ENCODE results near the gene UBE2G2. TPM values are rescaled to one million over a fixed set of nuclear protein-coding genes. Genes with fewer than 3 reads are reported as not detected.

UBE2G2 gene
- polyA plus RNA-seq, 1 donor from 2014 or later, result 127 TPM

- H3K9me3 ChIP-seq (ENCODE audit: low read length), result no peaks in the 10 kb centered on the region
- H3K4me3 ChIP-seq (ENCODE audit: low read length), result no peak overlapping the region
- H3K9ac ChIP-seq (ENCODE audit: low read length), result no peak overlapping the region
- no peaks in the 10 kb centered on the region for H3K36me3 ChIP-seq (ENCODE audit: insufficient read depth, low read length)
- no peaks in the 10 kb centered on the region for H3K27me3 ChIP-seq (ENCODE audit: insufficient read depth, low read depth, low read length)
- no peaks in the 10 kb centered on the region for H3K9me2 ChIP-seq (ENCODE audit: insufficient read depth, low read length)
- H3K79me2 ChIP-seq (replicated peaks; ENCODE audit: insufficient read depth, low read length), result no peaks in the 10 kb centered on the region
- TF ChIP-seq EZH2 (IDR thresholded peaks at IDR 0.05; ENCODE audit: borderline replicate concordance, insufficient read depth, low read length, poor library complexity, severe bottlenecking) (no peak), MXI1 (conservative IDR thresholded peaks at IDR 0.05; ENCODE audit: poor library complexity, severe bottlenecking) (no peak), EP300 (conservative IDR thresholded peaks at IDR 0.05; ENCODE audit: poor library complexity, severe bottlenecking) (no peak), REST (IDR thresholded peaks at IDR 0.05; ENCODE audit: borderline replicate concordance) (no peak), CTCF (IDR thresholded peaks at IDR 0.05; ENCODE audit: poor library complexity, severe bottlenecking) (no peak), POLR2AphosphoS5 (IDR thresholded peaks at IDR 0.05) (no peak), RAD21 (conservative IDR thresholded peaks at IDR 0.05) (no peak), SMC3 (conservative IDR thresholded peaks at IDR 0.05; ENCODE audit: poor library complexity) (no peak), TAF1 (IDR thresholded peaks at IDR 0.05; ENCODE audit: low read depth) (no peak)
- H3K27ac ChIP-seq (ENCODE audit: low read length), result no peak overlapping the region
- no peak overlapping the region for H3K4me2 ChIP-seq (ENCODE audit: low read length)
- H2AFZ ChIP-seq (ENCODE audit: low read depth, low read length), result no peak overlapping the region
- H4K20me1 ChIP-seq (ENCODE audit: insufficient read depth), result no peaks in the 10 kb centered on the region
- no peaks in the 10 kb centered on the region for H3F3A ChIP-seq (ENCODE audit: insufficient read depth, low read length, poor library complexity, severe bottlenecking)
Observed at GRCh38 chr21:44844256-44844655, 42.6 kb upstream of the UBE2G2 start.

GRCh38 chr21:44842721-44843445, 41.3 kb upstream of the UBE2G2 start:
- H3K27me3 ChIP-seq (ENCODE audit: insufficient read depth, low read depth, low read length), result no peaks in the 10 kb centered on the region

More at GRCh38 chr21:44842721-44843445, 41.3 kb upstream of the UBE2G2 start:
- H3K79me2 ChIP-seq (replicated peaks; ENCODE audit: insufficient read depth, low read length), result no peaks in the 10 kb centered on the region
- no peak overlapping the region for H3K9ac ChIP-seq (ENCODE audit: low read length)
- no peaks in the 10 kb centered on the region for H3K36me3 ChIP-seq (ENCODE audit: insufficient read depth, low read length)
- no peaks in the 10 kb centered on the region for H3K9me3 ChIP-seq (ENCODE audit: low read length)
- H4K20me1 ChIP-seq (ENCODE audit: insufficient read depth), result no peaks in the 10 kb centered on the region
- no peak overlapping the region for H3K4me3 ChIP-seq (ENCODE audit: low read length)
- H3K9me2 ChIP-seq (ENCODE audit: insufficient read depth, low read length), result no peaks in the 10 kb centered on the region
- H3F3A ChIP-seq (ENCODE audit: insufficient read depth, low read length, poor library complexity, severe bottlenecking), result no peaks in the 10 kb centered on the region
- H3K27ac ChIP-seq (ENCODE audit: low read length), result no peak overlapping the region
- no peak overlapping the region for H3K4me2 ChIP-seq (ENCODE audit: low read length)
- TF ChIP-seq CTCF (IDR thresholded peaks at IDR 0.05; ENCODE audit: poor library complexity, severe bottlenecking), result no peak
- TF ChIP-seq SMC3 (conservative IDR thresholded peaks at IDR 0.05; ENCODE audit: poor library complexity), result no peak
- no peak for TF ChIP-seq RAD21 (conservative IDR thresholded peaks at IDR 0.05)
- TF ChIP-seq MXI1 (conservative IDR thresholded peaks at IDR 0.05; ENCODE audit: poor library complexity, severe bottlenecking), result no peak
- TF ChIP-seq TAF1 (IDR thresholded peaks at IDR 0.05; ENCODE audit: low read depth), result no peak
- TF ChIP-seq POLR2AphosphoS5 (IDR thresholded peaks at IDR 0.05), result no peak
- TF ChIP-seq EZH2 (IDR thresholded peaks at IDR 0.05; ENCODE audit: borderline replicate concordance, insufficient read depth, low read length, poor library complexity, severe bottlenecking), result no peak
- TF ChIP-seq REST (IDR thresholded peaks at IDR 0.05; ENCODE audit: borderline replicate concordance), result no peak
- TF ChIP-seq EP300 (conservative IDR thresholded peaks at IDR 0.05; ENCODE audit: poor library complexity, severe bottlenecking), result no peak
- no peak overlapping the region for H2AFZ ChIP-seq (ENCODE audit: low read depth, low read length)

Data from neural cell (in vitro differentiated cells).